ENCODE data around the gene ZSWIM6. TPM values are rescaled to one million over a fixed set of nuclear protein-coding genes. Genes with fewer than 3 reads are reported as not detected.

Gene ZSWIM6
- total and polyA plus RNA-seq, 2 experiments from 2014 or later = 9.0 to 12.7 TPM

GRCh38 chr5:61489574-61489973, 157.5 kb downstream of the ZSWIM6 start:
- WGBS (ENCODE audit: low lambda C conversion rate, missing lambda C conversion rate) = 96% methylated on average over 1 of the region's 1 CpG
- TF ChIP-seq EZH2phosphoT487 (IDR thresholded peaks at IDR 0.05; ENCODE audit: low read depth, severe bottlenecking, unreplicated experiment) (no peak), EZH2 (IDR thresholded peaks at IDR 0.05; ENCODE audit: borderline replicate concordance) (no peak), CTCF (IDR thresholded peaks at IDR 0.05; ENCODE audit: poor library complexity) (no peak)
- H3K79me2 ChIP-seq = peaks cover 52% of the 10 kb centered on the region
- H4K20me1 ChIP-seq (ENCODE audit: insufficient read depth, poor library complexity, severe bottlenecking) = peaks cover 3% of the 10 kb centered on the region
- no peaks in the 10 kb centered on the region for H3K4me1 ChIP-seq (ENCODE audit: insufficient read depth)
- H2AFZ ChIP-seq = no peak overlapping the region
- no peak overlapping the region for H3K4me3 ChIP-seq
- H3K9me2 ChIP-seq (replicated peaks; ENCODE audit: insufficient read depth) = no peaks in the 10 kb centered on the region
- no peaks in the 10 kb centered on the region for H3K9me3 ChIP-seq (ENCODE audit: low read depth)
- no peak for DNase-seq (ENCODE audit: low spot score)
- no peak overlapping the region for H3K27ac ChIP-seq
- no peaks in the 10 kb centered on the region for H3K36me3 ChIP-seq (replicated peaks; ENCODE audit: insufficient read depth, low read depth)
- H3K4me2 ChIP-seq = no peak overlapping the region
- no peaks in the 10 kb centered on the region for H3K27me3 ChIP-seq

GRCh38 chr5:61491861-61492260, 159.8 kb downstream of the ZSWIM6 start:
- Histone ChIP-seq H2AFZ (no peak overlapping the region), H3K9me2 (replicated peaks; ENCODE audit: insufficient read depth) (no peaks in the 10 kb centered on the region), H4K20me1 (ENCODE audit: insufficient read depth, poor library complexity, severe bottlenecking) (peaks cover 3% of the 10 kb centered on the region), H3K27ac (no peak overlapping the region), H3K4me3 (no peak overlapping the region), H3K79me2 (peaks cover 35% of the 10 kb centered on the region), H3K27me3 (no peaks in the 10 kb centered on the region), H3K36me3 (replicated peaks; ENCODE audit: insufficient read depth, low read depth) (no peaks in the 10 kb centered on the region), H3K9me3 (ENCODE audit: low read depth) (no peaks in the 10 kb centered on the region), H3K4me2 (no peak overlapping the region), H3K4me1 (ENCODE audit: insufficient read depth) (no peaks in the 10 kb centered on the region)
- WGBS (ENCODE audit: low lambda C conversion rate, missing lambda C conversion rate) = 89% methylated on average over 1 of the region's 1 CpG
- no peak for TF ChIP-seq EZH2 (IDR thresholded peaks at IDR 0.05; ENCODE audit: borderline replicate concordance)
- TF ChIP-seq CTCF (IDR thresholded peaks at IDR 0.05; ENCODE audit: poor library complexity) = no peak
- no peak for TF ChIP-seq EZH2phosphoT487 (IDR thresholded peaks at IDR 0.05; ENCODE audit: low read depth, severe bottlenecking, unreplicated experiment)
- DNase-seq (ENCODE audit: low spot score) = no peak

- TF ChIP-seq EZH2 (IDR thresholded peaks at IDR 0.05; ENCODE audit: borderline replicate concordance) (no peak), CTCF (IDR thresholded peaks at IDR 0.05; ENCODE audit: poor library complexity) (no peak), EZH2phosphoT487 (IDR thresholded peaks at IDR 0.05; ENCODE audit: low read depth, severe bottlenecking, unreplicated experiment) (no peak)
- Histone ChIP-seq H3K27ac (no peak overlapping the region), H2AFZ (no peak overlapping the region), H3K4me1 (ENCODE audit: insufficient read depth) (no peaks in the 10 kb centered on the region), H3K36me3 (replicated peaks; ENCODE audit: insufficient read depth, low read depth) (no peaks in the 10 kb centered on the region), H3K4me2 (no peak overlapping the region), H3K27me3 (no peaks in the 10 kb centered on the region), H3K9me3 (ENCODE audit: low read depth) (no peaks in the 10 kb centered on the region), H3K79me2 (peaks cover 20% of the 10 kb centered on the region), H3K9me2 (replicated peaks; ENCODE audit: insufficient read depth) (no peaks in the 10 kb centered on the region), H3K4me3 (no peak overlapping the region), H4K20me1 (ENCODE audit: insufficient read depth, poor library complexity, severe bottlenecking) (peaks cover 3% of the 10 kb centered on the region)
- 81% methylated on average over 7 of the region's 7 CpGs for WGBS (ENCODE audit: low lambda C conversion rate, missing lambda C conversion rate)
- no peak for DNase-seq (ENCODE audit: low spot score)
These were observed 161.9 kb downstream of the ZSWIM6 start for GRCh38 chr5:61493973-61494372.

- WGBS (ENCODE audit: low lambda C conversion rate, missing lambda C conversion rate) = 78% methylated on average over 3 of the region's 3 CpGs
- Histone ChIP-seq H3K27ac (no peak overlapping the region), H3K4me3 (no peak overlapping the region), H2AFZ (no peak overlapping the region), H3K36me3 (replicated peaks; ENCODE audit: insufficient read depth, low read depth) (no peaks in the 10 kb centered on the region), H3K27me3 (no peaks in the 10 kb centered on the region), H3K4me2 (no peak overlapping the region), H3K79me2 (peaks cover 12% of the 10 kb centered on the region), H3K9me3 (ENCODE audit: low read depth) (no peaks in the 10 kb centered on the region), H4K20me1 (ENCODE audit: insufficient read depth, poor library complexity, severe bottlenecking) (peaks cover 3% of the 10 kb centered on the region), H3K9me2 (replicated peaks; ENCODE audit: insufficient read depth) (no peaks in the 10 kb centered on the region), H3K4me1 (ENCODE audit: insufficient read depth) (no peaks in the 10 kb centered on the region)
- no peak for DNase-seq (ENCODE audit: low spot score)
- TF ChIP-seq EZH2 (IDR thresholded peaks at IDR 0.05; ENCODE audit: borderline replicate concordance) (no peak), CTCF (IDR thresholded peaks at IDR 0.05; ENCODE audit: poor library complexity) (no peak), EZH2phosphoT487 (IDR thresholded peaks at IDR 0.05; ENCODE audit: low read depth, severe bottlenecking, unreplicated experiment) (no peak)
These were observed 164.4 kb downstream of the ZSWIM6 start for GRCh38 chr5:61496446-61496845.
